ENCODE results near the gene NPHP4. TPM values are rescaled to one million over a fixed set of nuclear protein-coding genes. Genes with fewer than 3 reads are reported as not detected.

Gene NPHP4
- total RNA-seq, 1 donor from 2014 or later = 3.2 TPM

DNA sequence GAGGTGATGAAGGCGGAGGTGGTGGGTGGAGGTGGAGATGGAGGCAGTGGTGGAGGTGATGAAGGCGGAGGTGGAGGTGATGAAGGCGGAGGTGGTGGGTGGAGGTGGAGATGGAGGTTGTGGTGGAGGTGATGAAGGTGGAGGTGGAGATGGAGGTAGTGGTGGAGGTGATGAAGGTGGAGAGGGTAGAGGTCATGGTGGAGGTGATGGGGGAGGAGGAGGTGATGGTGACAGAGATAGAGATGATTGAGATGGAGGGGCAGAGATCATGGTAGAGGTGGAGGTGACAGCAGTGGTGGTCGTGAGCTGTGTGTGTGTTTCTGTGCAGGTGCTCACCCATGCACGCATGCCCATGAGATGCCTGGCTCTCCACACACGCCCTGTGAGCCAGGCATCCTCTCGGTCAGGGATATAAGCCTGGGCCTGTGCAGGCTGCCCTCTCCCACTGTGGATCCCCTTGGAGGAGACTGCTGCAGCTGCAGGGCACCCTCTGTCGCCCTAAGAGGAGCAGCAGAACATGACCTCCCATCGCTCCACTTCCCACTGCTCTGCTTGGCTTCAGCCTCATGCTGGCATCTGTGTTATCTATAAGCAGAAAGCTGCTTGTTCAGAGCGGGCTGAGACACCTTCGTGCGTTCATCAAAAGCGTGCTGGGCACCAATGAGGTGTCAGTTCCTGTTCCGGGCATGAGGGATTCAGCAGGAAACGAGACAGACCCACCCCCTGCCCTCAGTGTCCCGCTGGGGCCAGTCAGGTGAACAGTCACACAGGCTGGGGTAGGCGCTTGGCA lies 20.5 kb upstream of the NPHP4 start:
- no peak for FAIRE-seq
- TF ChIP-seq, protein P1, sequence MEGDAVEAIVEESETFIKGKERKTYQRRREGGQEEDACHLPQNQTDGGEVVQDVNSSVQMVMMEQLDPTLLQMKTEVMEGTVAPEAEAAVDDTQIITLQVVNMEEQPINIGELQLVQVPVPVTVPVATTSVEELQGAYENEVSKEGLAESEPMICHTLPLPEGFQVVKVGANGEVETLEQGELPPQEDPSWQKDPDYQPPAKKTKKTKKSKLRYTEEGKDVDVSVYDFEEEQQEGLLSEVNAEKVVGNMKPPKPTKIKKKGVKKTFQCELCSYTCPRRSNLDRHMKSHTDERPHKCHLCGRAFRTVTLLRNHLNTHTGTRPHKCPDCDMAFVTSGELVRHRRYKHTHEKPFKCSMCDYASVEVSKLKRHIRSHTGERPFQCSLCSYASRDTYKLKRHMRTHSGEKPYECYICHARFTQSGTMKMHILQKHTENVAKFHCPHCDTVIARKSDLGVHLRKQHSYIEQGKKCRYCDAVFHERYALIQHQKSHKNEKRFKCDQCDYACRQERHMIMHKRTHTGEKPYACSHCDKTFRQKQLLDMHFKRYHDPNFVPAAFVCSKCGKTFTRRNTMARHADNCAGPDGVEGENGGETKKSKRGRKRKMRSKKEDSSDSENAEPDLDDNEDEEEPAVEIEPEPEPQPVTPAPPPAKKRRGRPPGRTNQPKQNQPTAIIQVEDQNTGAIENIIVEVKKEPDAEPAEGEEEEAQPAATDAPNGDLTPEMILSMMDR (IDR thresholded peaks at IDR 0.05; ENCODE audit: insufficient read depth, low read length, severe bottlenecking) = no peak
- DNase-seq (ENCODE audit: low read depth) = no peak

DNA sequence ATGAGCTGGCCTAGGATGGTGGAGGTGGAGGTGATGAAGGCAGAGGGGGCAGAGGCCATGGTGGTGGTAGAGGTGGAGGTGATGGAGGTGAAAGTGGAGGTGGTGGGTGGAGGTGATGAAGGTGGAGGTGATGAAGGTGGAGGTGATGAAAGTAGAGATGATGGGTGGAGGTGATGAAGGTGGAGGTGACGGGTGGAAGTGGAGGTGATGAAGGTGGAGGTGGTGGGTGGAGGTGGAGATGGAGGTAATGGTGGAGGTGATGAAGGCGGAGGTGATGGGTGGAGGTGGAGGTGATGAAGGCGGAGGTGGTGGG lies 19.7 kb upstream of the NPHP4 start:
- no peak for FAIRE-seq
- DNase-seq (ENCODE audit: low read depth) = no peak
- Histone ChIP-seq H3K36me3 (ENCODE audit: control insufficient read depth, insufficient read depth, low read length) (no peaks in the 10 kb centered on the region), H3K4me3 (ENCODE audit: low read depth, low read length) (no peak overlapping the region), H3K27me3 (ENCODE audit: control insufficient read depth, insufficient read depth, low read length) (no peaks in the 10 kb centered on the region)
- TF ChIP-seq, protein P1 (IDR thresholded peaks at IDR 0.05; ENCODE audit: insufficient read depth, low read length, severe bottlenecking) = no peak

More for the DNA sequence above, 20.5 kb upstream of the NPHP4 start:
- Histone ChIP-seq H3K4me3 (ENCODE audit: low read depth, low read length) (no peak overlapping the region), H3K27me3 (ENCODE audit: control insufficient read depth, insufficient read depth, low read length) (no peaks in the 10 kb centered on the region), H3K36me3 (ENCODE audit: control insufficient read depth, insufficient read depth, low read length) (no peaks in the 10 kb centered on the region)

DNA sequence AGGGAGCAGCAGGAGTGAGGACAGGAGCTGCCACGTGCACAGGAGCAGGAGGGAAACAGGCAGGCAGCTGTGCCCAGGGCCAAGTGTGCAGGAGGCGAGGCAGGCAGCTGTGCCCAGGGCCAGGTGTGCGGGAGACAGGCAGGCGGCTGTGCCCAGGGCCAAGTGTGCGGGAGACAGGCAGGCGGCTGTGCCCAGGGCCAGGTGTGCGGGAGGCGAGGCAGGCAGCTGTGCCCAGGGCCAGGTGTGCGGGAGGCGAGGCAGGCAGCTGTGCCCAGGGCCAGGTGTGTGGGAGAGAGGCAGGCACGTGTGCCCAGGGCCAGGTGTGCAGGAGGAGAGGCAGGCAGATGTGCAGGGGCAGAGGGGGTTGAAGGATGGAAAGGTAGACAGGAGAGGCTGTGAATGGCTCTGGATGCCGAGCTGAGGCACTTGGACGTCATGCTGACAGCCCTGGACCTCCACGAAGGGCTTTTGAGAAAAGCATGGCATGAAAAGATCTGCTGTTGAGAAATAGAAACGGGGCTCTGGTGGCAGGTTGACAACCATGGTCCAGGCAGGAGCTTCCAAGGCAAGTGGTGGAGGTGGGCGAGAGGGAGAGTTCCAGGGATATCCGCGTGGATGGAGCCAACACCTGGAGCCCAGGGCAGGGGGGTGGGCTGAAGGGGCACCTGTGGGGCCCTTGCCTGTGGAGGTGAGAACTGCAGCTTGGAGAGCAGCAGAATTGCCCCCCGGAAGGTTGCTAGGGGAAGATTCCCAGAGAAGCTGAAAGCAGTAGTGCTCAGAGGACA lies 19.1 kb upstream of the NPHP4 start:
- DNase-seq (ENCODE audit: low read depth) = no peak
- FAIRE-seq = no peak
- TF ChIP-seq, protein P1 (IDR thresholded peaks at IDR 0.05; ENCODE audit: insufficient read depth, low read length, severe bottlenecking) = no peak
- H3K27me3 ChIP-seq (ENCODE audit: control insufficient read depth, insufficient read depth, low read length) = no peaks in the 10 kb centered on the region
- no peak overlapping the region for H3K4me3 ChIP-seq (ENCODE audit: low read depth, low read length)
- H3K36me3 ChIP-seq (ENCODE audit: control insufficient read depth, insufficient read depth, low read length) = no peaks in the 10 kb centered on the region

DNA sequence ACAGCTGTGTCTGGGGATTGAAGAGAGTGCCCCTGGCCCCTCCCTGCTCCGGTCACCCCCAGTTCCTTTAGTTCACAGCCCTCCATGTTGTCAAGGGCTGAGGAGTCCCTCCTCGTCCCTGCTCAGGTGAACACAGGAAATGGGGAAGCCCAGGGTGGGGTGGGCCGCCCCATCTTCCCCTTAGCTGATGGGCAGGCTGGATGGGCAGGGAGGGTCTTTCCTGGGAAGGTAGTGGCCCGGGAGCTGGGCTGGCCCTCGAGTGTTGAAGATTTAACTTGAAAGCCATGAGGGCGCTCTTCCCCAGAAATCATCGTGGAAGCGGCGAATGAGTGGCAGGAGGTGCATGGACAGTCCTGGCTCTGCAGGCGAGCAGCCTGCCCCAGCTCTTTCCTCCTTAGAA lies 18.3 kb upstream of the NPHP4 start:
- no peak for DNase-seq (ENCODE audit: low read depth)
- TF ChIP-seq, protein P1 (IDR thresholded peaks at IDR 0.05; ENCODE audit: insufficient read depth, low read length, severe bottlenecking) = no peak
- H3K27me3 ChIP-seq (ENCODE audit: control insufficient read depth, insufficient read depth, low read length) = no peaks in the 10 kb centered on the region
- H3K36me3 ChIP-seq (ENCODE audit: control insufficient read depth, insufficient read depth, low read length) = no peaks in the 10 kb centered on the region
- H3K4me3 ChIP-seq (ENCODE audit: low read depth, low read length) = no peak overlapping the region
- FAIRE-seq = no peak

DNA sequence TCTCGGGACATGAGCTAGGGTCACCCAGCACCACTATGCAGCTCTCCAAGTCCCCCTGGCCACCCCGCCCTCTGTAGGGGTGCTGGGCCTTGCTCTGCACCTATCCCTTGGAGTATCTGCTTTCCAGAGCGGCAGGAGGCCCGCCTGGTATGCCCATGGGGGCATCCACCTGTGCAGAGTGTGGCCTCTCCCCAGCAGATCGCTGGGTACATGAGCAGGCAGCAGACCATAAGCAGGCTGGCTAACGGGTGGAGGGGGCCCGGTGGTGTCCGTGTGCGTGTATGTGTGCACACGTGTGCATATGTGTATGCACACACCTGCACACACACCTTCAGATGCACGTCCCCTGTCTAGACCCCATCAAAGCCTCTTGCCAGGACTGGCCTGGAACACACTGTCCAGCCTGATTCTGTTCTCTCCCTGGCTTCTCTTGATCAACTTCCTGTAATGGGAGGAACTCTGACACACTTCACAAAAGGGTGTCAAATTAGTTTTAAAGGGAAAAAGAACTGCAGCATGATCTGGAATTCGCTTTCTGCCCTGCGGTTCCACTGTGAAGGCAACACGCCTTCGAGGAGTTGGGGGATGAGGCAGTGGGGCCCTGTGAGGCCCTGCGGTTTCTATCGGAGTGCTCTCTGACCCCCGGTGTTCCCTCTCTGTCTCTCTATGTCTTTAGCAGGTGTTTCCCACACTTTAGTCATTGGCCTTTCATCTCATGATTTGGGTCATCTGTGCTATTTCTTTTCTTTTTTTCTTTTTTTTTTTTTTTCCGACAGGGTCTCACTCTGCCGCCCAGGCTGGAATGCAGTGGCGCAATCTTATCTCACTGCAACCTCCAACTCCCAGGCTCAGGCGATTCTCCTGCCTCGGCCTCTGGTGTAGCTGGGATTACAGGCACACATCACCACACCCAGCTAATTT lies 17.2 kb upstream of the NPHP4 start:
- TF ChIP-seq, protein P1 (IDR thresholded peaks at IDR 0.05; ENCODE audit: insufficient read depth, low read length, severe bottlenecking) = no peak
- H3K27me3 ChIP-seq (ENCODE audit: control insufficient read depth, insufficient read depth, low read length) = no peaks in the 10 kb centered on the region
- DNase-seq (ENCODE audit: low read depth) = no peak
- H3K36me3 ChIP-seq (ENCODE audit: control insufficient read depth, insufficient read depth, low read length) = no peaks in the 10 kb centered on the region
- FAIRE-seq = no peak
- no peak overlapping the region for H3K4me3 ChIP-seq (ENCODE audit: low read depth, low read length)
